HG03442 (cell line): Measurements from ENCODE around the gene GMDS.
A peak's percentile ranks its signal among the peaks of the same experiment; 100 is the strongest.

Experiments used
- ATAC-seq: cut with Tn5 transposase; IDR thresholded peaks from one replicate; pipeline ENCODE4 v1.9.1; 2021; ENCODE audit warnings: mild to moderate bottlenecking, moderate library complexity; ENCODE audit not compliant: unreplicated experiment

GMDS gene

GRCh38 chr6:2108700-2109306 lies 136.6 kb downstream of the GMDS start:
- ATAC-seq: no peak

- ATAC-seq: no peak
Measured at GRCh38 chr6:2104524-2104880, 140.9 kb downstream of the GMDS start.

GRCh38 chr6:2103765-2104523 lies 141.5 kb downstream of the GMDS start:
- ATAC-seq: no peak

GRCh38 chr6:2102966-2103365 lies 142.4 kb downstream of the GMDS start:
- no peak for ATAC-seq

- no peak for ATAC-seq
Measured at GRCh38 chr6:2102316-2102883, 143.0 kb downstream of the GMDS start.

- ATAC-seq: no peak
Measured at GRCh38 chr6:2101213-2101612, 144.2 kb downstream of the GMDS start.

- no peak for ATAC-seq
Measured at GRCh38 chr6:2099870-2100269, 145.5 kb downstream of the GMDS start.

- no peak for ATAC-seq
Measured at GRCh38 chr6:2097464-2097863, 147.9 kb downstream of the GMDS start.

GRCh38 chr6:2094642-2095041 lies 150.8 kb downstream of the GMDS start:
- ATAC-seq: no peak

GRCh38 chr6:2086326-2086965 lies 159.0 kb downstream of the GMDS start:
- ATAC-seq: no peak

- no peak for ATAC-seq
Measured at GRCh38 chr6:2085657-2086056, 159.7 kb downstream of the GMDS start.

- ATAC-seq: peak; percentile 90
Measured at GRCh38 chr6:2081155-2082138, 164.0 kb downstream of the GMDS start.

- ATAC-seq: no peak
Measured at GRCh38 chr6:2078888-2079287, 166.5 kb downstream of the GMDS start.

- ATAC-seq: no peak
Measured at GRCh38 chr6:2077826-2078225, 167.6 kb downstream of the GMDS start.

GRCh38 chr6:2073476-2073875 lies 171.9 kb downstream of the GMDS start:
- ATAC-seq: no peak

GRCh38 chr6:2072453-2072852 lies 173.0 kb downstream of the GMDS start:
- ATAC-seq: no peak

- no peak for ATAC-seq
Measured at GRCh38 chr6:2063547-2063946, 181.9 kb downstream of the GMDS start.

- no peak for ATAC-seq
Measured at GRCh38 chr6:2061880-2062279, 183.5 kb downstream of the GMDS start.

- no peak for ATAC-seq
Measured at GRCh38 chr6:2055911-2056310, 189.5 kb downstream of the GMDS start.

GRCh38 chr6:2055143-2055542 lies 190.3 kb downstream of the GMDS start:
- ATAC-seq: no peak
